ENCODE measurements around the gene CAPSL.

DNA sequence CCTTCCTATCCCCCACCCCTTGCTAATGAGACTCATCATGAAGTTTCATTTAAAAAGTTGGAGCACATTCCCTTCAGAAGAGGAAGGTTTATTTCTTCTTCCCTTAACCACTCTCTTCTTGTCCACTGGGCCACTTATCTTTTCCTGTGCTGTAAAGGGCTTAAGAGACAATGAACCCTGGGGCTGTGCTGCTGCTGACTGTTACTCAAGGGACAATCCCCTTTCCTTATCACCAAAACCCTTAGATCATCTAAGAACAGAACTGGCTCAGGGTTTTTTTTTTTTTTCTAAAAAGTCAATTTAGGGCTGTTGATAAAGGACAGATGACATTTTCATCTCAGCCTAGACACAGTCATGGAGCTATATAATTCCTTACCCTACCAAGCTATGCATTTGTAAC is 29.6 kb downstream of the CAPSL start:
- TF ChIP-seq, protein P1, sequence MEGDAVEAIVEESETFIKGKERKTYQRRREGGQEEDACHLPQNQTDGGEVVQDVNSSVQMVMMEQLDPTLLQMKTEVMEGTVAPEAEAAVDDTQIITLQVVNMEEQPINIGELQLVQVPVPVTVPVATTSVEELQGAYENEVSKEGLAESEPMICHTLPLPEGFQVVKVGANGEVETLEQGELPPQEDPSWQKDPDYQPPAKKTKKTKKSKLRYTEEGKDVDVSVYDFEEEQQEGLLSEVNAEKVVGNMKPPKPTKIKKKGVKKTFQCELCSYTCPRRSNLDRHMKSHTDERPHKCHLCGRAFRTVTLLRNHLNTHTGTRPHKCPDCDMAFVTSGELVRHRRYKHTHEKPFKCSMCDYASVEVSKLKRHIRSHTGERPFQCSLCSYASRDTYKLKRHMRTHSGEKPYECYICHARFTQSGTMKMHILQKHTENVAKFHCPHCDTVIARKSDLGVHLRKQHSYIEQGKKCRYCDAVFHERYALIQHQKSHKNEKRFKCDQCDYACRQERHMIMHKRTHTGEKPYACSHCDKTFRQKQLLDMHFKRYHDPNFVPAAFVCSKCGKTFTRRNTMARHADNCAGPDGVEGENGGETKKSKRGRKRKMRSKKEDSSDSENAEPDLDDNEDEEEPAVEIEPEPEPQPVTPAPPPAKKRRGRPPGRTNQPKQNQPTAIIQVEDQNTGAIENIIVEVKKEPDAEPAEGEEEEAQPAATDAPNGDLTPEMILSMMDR (IDR thresholded peaks at IDR 0.05; ENCODE audit: poor library complexity) = no peak
- TF ChIP-seq EZH2 (IDR thresholded peaks at IDR 0.05; ENCODE audit: borderline replicate concordance) (no peak), EZH2phosphoT487 (IDR thresholded peaks at IDR 0.05; ENCODE audit: low read depth, severe bottlenecking, unreplicated experiment) (no peak)
